GM18907 (cell line): ENCODE results near the gene EPN2.
A peak's percentile ranks its signal among the peaks of the same experiment; 100 is the strongest.

ENCODE experiments used
- ATAC-seq: cut with Tn5 transposase; IDR thresholded peaks from one replicate; pipeline ENCODE4 v1.9.1; 2021; ENCODE audit warnings: mild to moderate bottlenecking, moderate library complexity; ENCODE audit not compliant: unreplicated experiment

EPN2 gene

GRCh38 chr17:19327031-19327783 is 90.0 kb downstream of the EPN2 start:
- ATAC-seq: no peak

- ATAC-seq: no peak
These were observed 91.4 kb downstream of the EPN2 start for GRCh38 chr17:19328441-19329061.

- ATAC-seq: no peak
These were observed 92.0 kb downstream of the EPN2 start for GRCh38 chr17:19329136-19329535.

GRCh38 chr17:19329839-19330238 is 92.7 kb downstream of the EPN2 start:
- ATAC-seq: no peak

- no peak for ATAC-seq
These were observed 93.1 kb downstream of the EPN2 start for GRCh38 chr17:19330271-19330670.

GRCh38 chr17:19331134-19331533 is 94.0 kb downstream of the EPN2 start:
- ATAC-seq: no peak

GRCh38 chr17:19331543-19332245 is 94.5 kb downstream of the EPN2 start:
- ATAC-seq: no peak

- ATAC-seq: no peak
These were observed 95.4 kb downstream of the EPN2 start for GRCh38 chr17:19332371-19333131.

GRCh38 chr17:19333132-19333440 is 95.9 kb downstream of the EPN2 start:
- no peak for ATAC-seq

- ATAC-seq: no peak
These were observed 96.6 kb downstream of the EPN2 start for GRCh38 chr17:19333736-19334290.

- no peak for ATAC-seq
These were observed 97.2 kb downstream of the EPN2 start for GRCh38 chr17:19334331-19334730.

- no peak for ATAC-seq
These were observed 98.9 kb downstream of the EPN2 start for GRCh38 chr17:19335951-19336631.

- ATAC-seq: no peak
These were observed 100.0 kb downstream of the EPN2 start for GRCh38 chr17:19336938-19337711.

GRCh38 chr17:19337712-19338023 is 100.5 kb downstream of the EPN2 start:
- no peak for ATAC-seq

GRCh38 chr17:19338031-19338990 is 101.1 kb downstream of the EPN2 start:
- peak; percentile 72 for ATAC-seq

- ATAC-seq: no peak
These were observed 102.2 kb downstream of the EPN2 start for GRCh38 chr17:19339341-19339815.

GRCh38 chr17:19341211-19341631 is 104.1 kb downstream of the EPN2 start:
- no peak for ATAC-seq
